Kidney (tissue), 14 donors: ENCODE measurements around the gene MN1. TPM values are rescaled to one million over a fixed set of nuclear protein-coding genes. Genes with fewer than 3 reads are reported as not detected.

Source experiments
- DNase-seq, 5 donors: peaks; one replicate each; pipeline ENCODE4 v3.0.0-alpha.2; 2013 to 2020
- FAIRE-seq: peaks from 2 replicates; lab custom pipeline; 2012; peaks lifted over from hg19 to GRCh38; lab: Jason Lieb, UNC
- H3K27ac ChIP-seq, 2 donors: one replicate each; pipeline ENCODE4 v1.7.0; 2013; ENCODE audit warnings: low read depth in 2 of 2, low read length in 2 of 2, inconsistent platforms in 1 of 2
- H3K27me3 ChIP-seq: one replicate; pipeline ENCODE4 v1.7.1; 2013; ENCODE audit warnings: low read length, inconsistent platforms; ENCODE audit not compliant: control insufficient read depth, insufficient read depth
- H3K36me3 ChIP-seq, 3 donors: one replicate each; pipeline versions ENCODE4 v1.7.0 to v1.7.1; 2013; ENCODE audit warnings: low read length in 3 of 3, control low read depth in 1 of 3, inconsistent platforms in 1 of 3; ENCODE audit not compliant: insufficient read depth in 3 of 3, control insufficient read depth in 2 of 3
- H3K4me1 ChIP-seq, 3 donors: one replicate each; pipeline versions ENCODE4 v1.7.0 to v1.7.1; 2013; ENCODE audit warnings: low read length in 3 of 3, inconsistent platforms in 1 of 3, low read depth in 1 of 3; ENCODE audit not compliant: control insufficient read depth in 2 of 3, insufficient read depth in 2 of 3
- H3K4me3 ChIP-seq, 3 donors: one replicate each; pipeline versions ENCODE4 v1.7.0 to v1.8.1; 2013; ENCODE audit warnings: low read length in 3 of 3, control low read depth in 1 of 3, inconsistent platforms in 1 of 3
- H3K9ac ChIP-seq, 3 donors: one replicate each; pipeline versions ENCODE4 v1.7.0 to v1.7.1; 2013; ENCODE audit warnings: low read length in 3 of 3, control low read depth in 1 of 3, inconsistent platforms in 1 of 3
- H3K9me3 ChIP-seq, 3 donors: one replicate each; pipeline versions ENCODE4 v1.7.0 to v1.7.1; 2013; ENCODE audit warnings: low read length in 3 of 3, control low read depth in 1 of 3, inconsistent platforms in 1 of 3; ENCODE audit not compliant: control insufficient read depth in 2 of 3, insufficient read depth in 1 of 3
- intact Hi-C: fragments of 100-400 bp; cut with DNase I; formaldehyde crosslinking; loops from one replicate; pipeline ENCODE4 v1.11.1; 2022
- polyA plus RNA-seq: library from polyadenylated mRNA; stranded (reverse); fragments of 350-450 nt; fragmentation: Illumina TruSeq; extraction: RNeasy Lipid Tissue Mini Kit (QIAGEN cat#74804); gene quantifications from one replicate; pipeline ENCODE4 v1.2.3, GENCODE V29; 2014; ENCODE audit warnings: low read depth, low replicate concordance; ENCODE audit not compliant: insufficient read depth
- total RNA-seq: library from RNA; stranded (reverse); fragmentation: NEBNext Ultra II Directional; extraction: Animal tissue kit (Norgen Biotek cat#: 25700); gene quantifications from one replicate; pipeline ENCODE4 v1.2.1, GENCODE V29; 2021
- TF ChIP-seq, protein P1 (sequence below): IDR thresholded peaks from 3 replicates; pipeline ENCODE4 v1.5.1; 2012; ENCODE audit warnings: mild to moderate bottlenecking, moderate library complexity, borderline replicate concordance; ENCODE audit not compliant: insufficient read depth; ENCODE audit errors: extremely low read depth
- donor health status: control.
- donor health status: control.
- donor health status: control.
- donor health status: control.
- donor health status: control.
- donor health status: DM: yes; HTN: yes; CAD: no.
- donor health status: Normal renal cell carcinoma (clear cell type).

Gene MN1
- total and polyA plus RNA-seq, 2 donors from 2014 or later, result 0.92 to 3.2 TPM

DNA sequence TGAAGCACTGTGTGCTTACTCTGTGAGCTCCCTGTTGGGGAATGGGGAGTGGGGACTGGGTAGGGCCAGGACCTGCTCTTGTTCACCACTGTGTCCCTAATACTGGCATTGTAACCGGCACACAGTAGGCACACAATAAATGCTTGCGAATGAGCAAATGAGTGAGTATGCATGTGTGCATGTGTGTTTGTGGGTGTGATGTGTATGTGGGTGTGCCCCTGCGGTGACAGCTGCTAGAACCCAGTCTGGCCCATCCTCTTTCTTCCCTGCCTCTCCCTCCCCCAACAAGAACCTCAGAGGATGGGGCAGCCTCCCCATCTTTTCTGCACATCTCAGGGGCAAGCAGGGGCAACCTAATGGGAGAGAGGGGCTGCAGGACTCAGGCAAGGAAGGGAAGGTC is 90.5 kb downstream of the MN1 start:
- no peak overlapping the region for H3K4me3 ChIP-seq
- no peaks in the 10 kb centered on the region for H3K36me3 ChIP-seq
- intact Hi-C loops, result no loop called here
- no peak for FAIRE-seq
- DNase-seq, result no peak
- no peaks in the 10 kb centered on the region for H3K9me3 ChIP-seq
- no peaks in the 10 kb centered on the region for H3K4me1 ChIP-seq
- H3K27me3 ChIP-seq, result no peaks in the 10 kb centered on the region
- no peak overlapping the region for H3K9ac ChIP-seq
- TF ChIP-seq, protein P1, sequence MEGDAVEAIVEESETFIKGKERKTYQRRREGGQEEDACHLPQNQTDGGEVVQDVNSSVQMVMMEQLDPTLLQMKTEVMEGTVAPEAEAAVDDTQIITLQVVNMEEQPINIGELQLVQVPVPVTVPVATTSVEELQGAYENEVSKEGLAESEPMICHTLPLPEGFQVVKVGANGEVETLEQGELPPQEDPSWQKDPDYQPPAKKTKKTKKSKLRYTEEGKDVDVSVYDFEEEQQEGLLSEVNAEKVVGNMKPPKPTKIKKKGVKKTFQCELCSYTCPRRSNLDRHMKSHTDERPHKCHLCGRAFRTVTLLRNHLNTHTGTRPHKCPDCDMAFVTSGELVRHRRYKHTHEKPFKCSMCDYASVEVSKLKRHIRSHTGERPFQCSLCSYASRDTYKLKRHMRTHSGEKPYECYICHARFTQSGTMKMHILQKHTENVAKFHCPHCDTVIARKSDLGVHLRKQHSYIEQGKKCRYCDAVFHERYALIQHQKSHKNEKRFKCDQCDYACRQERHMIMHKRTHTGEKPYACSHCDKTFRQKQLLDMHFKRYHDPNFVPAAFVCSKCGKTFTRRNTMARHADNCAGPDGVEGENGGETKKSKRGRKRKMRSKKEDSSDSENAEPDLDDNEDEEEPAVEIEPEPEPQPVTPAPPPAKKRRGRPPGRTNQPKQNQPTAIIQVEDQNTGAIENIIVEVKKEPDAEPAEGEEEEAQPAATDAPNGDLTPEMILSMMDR, result no peak
- H3K27ac ChIP-seq, result no peak overlapping the region

DNA sequence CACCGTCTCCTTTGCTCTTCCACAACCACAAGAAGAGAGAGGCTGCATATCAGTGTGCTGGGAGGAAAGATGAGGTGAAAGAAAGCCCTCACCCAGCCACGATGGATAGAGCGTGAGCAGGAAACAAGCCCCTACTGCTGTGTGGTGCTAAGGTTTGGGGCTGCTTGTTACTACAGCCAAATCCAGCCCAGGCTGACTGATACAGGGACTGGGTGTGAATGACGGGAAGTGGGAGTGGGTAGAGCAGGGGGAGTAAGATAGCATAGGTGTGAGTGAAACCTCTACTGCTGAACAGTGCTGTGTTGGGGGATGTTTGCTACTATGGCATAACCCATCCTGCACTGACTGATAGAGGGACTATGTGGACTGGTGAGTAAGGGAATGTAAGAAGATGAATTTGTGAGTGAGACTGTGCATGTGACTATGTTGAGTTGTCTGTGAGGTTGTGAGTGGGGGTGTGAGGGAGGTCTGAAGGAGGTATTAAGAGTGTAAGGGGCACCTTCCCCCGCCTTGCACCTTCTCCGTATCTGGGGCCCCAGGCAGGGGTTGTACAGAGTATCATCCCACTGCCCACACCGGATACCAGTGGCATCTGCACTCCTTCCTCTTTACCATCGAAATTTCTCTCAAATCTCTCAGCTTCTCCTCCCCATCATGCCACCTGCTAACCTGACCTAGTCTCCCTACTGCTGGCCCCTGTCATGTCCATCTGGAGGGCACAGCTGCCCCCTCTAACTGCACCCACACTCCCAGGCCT is 91.5 kb downstream of the MN1 start:
- no peak for FAIRE-seq

DNA sequence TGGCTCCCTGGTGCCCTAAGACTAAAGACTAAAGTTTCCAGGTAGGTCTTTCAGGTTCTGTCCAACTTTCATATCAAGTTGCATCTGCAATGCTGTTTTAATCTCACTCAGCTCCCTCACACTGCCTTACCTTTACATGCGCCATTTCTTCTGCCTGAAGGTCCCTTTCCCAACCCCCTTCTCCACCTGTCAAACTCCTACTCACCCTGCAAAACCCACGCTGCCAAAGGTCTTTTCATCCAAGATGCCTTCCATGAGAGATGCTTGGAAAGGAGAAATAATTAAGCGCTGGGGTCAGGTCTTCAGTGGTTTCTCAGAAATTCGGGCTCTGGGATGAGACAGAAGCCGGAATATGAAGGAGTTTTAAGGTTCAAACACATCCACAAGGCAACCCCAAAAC is 95.1 kb downstream of the MN1 start:
- Histone ChIP-seq H3K27me3 (peaks cover under 1% of the 10 kb centered on the region), H3K4me1 (no peaks in the 10 kb centered on the region), H3K9ac (no peak overlapping the region), H3K27ac (no peak overlapping the region), H3K36me3 (no peaks in the 10 kb centered on the region), H3K9me3 (no peaks in the 10 kb centered on the region), H3K4me3 (no peak overlapping the region)
- FAIRE-seq, result no peak
- DNase-seq, result no peak
- TF ChIP-seq, protein P1, result no peak
- intact Hi-C loops, result no loop called here

More for the DNA sequence above, 91.5 kb downstream of the MN1 start:
- Histone ChIP-seq H3K4me3 (no peak overlapping the region), H3K27me3 (no peaks in the 10 kb centered on the region), H3K27ac (no peak overlapping the region), H3K4me1 (no peaks in the 10 kb centered on the region), H3K36me3 (no peaks in the 10 kb centered on the region), H3K9me3 (no peaks in the 10 kb centered on the region), H3K9ac (no peak overlapping the region)
- intact Hi-C loops, result no loop called here
- no peak for DNase-seq
- TF ChIP-seq, protein P1, result no peak
